ENCODE data around the gene LMO2. TPM values are rescaled to one million over a fixed set of nuclear protein-coding genes. Genes with fewer than 3 reads are reported as not detected.

Gene LMO2
- total and polyA plus RNA-seq, 2 donors (not counting 3 experiments of a cell fraction or from before 2014, with no cell fraction given), result 60.4 to 66.8 TPM

DNA sequence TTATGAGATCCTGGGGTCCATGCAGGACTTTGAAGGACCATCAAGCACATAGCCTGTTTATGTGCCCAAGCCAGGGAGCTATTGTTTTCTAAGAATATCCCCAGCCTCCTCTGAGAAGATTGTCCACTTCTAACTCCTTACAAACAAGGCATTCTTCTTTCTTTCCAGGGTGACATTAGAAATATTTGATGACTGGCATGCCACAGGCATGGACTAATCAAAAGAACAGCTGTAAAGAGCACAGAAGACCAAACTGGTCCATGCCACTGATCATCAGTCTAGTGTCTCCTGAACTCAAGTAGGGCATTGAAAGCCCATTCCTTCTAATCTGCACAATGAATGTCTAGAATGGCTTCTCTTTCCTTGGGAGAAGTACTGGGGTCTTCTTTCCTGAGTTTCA, 24.9 kb upstream of the LMO2 start:
- no peaks in the 10 kb centered on the region for H3K4me1 ChIP-seq (ENCODE audit: control insufficient read depth, extremely low read depth, insufficient read depth, low read length)
- ChIA-PET POLR2A (interaction anchor here (0.5 to 0.6 kb wide), 2 partner anchors 44 to 219 kb away, joined by 3 to 4 read pairs; no protein-coding TSS in a partner anchor), CTCF (interaction anchor here (1.4 to 3.1 kb wide), 3 partner anchors 10 to 17 kb away, joined by 3 to 12 read pairs (median 8); no protein-coding TSS in a partner anchor)
- no peaks in the 10 kb centered on the region for H3K9me1 ChIP-seq (replicated peaks; ENCODE audit: control insufficient read depth, extremely low read depth, insufficient read depth, low read length)
- TF ChIP-seq GATA2 (IDR thresholded peaks at IDR 0.05; ENCODE audit: insufficient read depth, insufficient read length, low read depth, low read length), result no peak
- TF ChIP-seq JUN (IDR thresholded peaks at IDR 0.05; ENCODE audit: borderline replicate concordance, insufficient read depth, insufficient read length, low read depth), result no peak
- TF ChIP-seq EZH2 (IDR thresholded peaks at IDR 0.05; ENCODE audit: borderline replicate concordance, low read depth, low read length, severe bottlenecking), result no peak
- TF ChIP-seq POLR2AphosphoS5 (IDR thresholded peaks at IDR 0.05; ENCODE audit: insufficient read depth, low read depth, low read length), result no peak
- TF ChIP-seq, protein P1, sequence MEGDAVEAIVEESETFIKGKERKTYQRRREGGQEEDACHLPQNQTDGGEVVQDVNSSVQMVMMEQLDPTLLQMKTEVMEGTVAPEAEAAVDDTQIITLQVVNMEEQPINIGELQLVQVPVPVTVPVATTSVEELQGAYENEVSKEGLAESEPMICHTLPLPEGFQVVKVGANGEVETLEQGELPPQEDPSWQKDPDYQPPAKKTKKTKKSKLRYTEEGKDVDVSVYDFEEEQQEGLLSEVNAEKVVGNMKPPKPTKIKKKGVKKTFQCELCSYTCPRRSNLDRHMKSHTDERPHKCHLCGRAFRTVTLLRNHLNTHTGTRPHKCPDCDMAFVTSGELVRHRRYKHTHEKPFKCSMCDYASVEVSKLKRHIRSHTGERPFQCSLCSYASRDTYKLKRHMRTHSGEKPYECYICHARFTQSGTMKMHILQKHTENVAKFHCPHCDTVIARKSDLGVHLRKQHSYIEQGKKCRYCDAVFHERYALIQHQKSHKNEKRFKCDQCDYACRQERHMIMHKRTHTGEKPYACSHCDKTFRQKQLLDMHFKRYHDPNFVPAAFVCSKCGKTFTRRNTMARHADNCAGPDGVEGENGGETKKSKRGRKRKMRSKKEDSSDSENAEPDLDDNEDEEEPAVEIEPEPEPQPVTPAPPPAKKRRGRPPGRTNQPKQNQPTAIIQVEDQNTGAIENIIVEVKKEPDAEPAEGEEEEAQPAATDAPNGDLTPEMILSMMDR (IDR thresholded peaks at IDR 0.05; ENCODE audit: extremely low read depth in 1 of 2, insufficient read depth in 1 of 2, low read depth in 1 of 2, low read length in 2 of 2), result no peak
- TF ChIP-seq POLR2A (IDR thresholded peaks at IDR 0.05; ENCODE audit: low read depth, low read length), result no peak
- no peak for TF ChIP-seq MYC (IDR thresholded peaks at IDR 0.05; ENCODE audit: low read depth, low read length)
- no peak for TF ChIP-seq FOS (IDR thresholded peaks at IDR 0.05; ENCODE audit: borderline replicate concordance, insufficient read depth, low read length)
- TF ChIP-seq, protein P2, sequence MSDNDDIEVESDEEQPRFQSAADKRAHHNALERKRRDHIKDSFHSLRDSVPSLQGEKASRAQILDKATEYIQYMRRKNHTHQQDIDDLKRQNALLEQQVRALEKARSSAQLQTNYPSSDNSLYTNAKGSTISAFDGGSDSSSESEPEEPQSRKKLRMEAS (IDR thresholded peaks at IDR 0.05; ENCODE audit: insufficient read depth, insufficient read length), result no peak
- no peak for DNase-seq (ENCODE audit: low read depth, low spot score)
- dilution Hi-C loops (cut with MboI; ENCODE audit: extremely low pct_ligation_motif_present, low sequenced_read_pairs), result no loop called here
- intact Hi-C loops (cut with micrococcal nuclease), result no loop called here
- no peak overlapping the region for H3K27ac ChIP-seq (ENCODE audit: insufficient read depth, low read depth, low read length)
- no TSS peak for BruUV-seq (replicated peaks)
- H3K27me3 ChIP-seq (ENCODE audit: control insufficient read depth in 2 of 2, insufficient read depth in 2 of 2, low read length in 2 of 2), result peaks cover 9% of the 10 kb centered on the region in 2 experiments
- H3K9ac ChIP-seq (replicated peaks; ENCODE audit: extremely low read depth, insufficient read depth, low read length), result no peak overlapping the region
- H4K20me1 ChIP-seq (replicated peaks; ENCODE audit: control insufficient read depth, extremely low read depth, insufficient read depth, low read length), result no peaks in the 10 kb centered on the region
- FAIRE-seq, result no peak
- H3K79me2 ChIP-seq (ENCODE audit: control insufficient read depth, insufficient read depth, low read length), result no peaks in the 10 kb centered on the region
- no peak overlapping the region for H2AFZ ChIP-seq (ENCODE audit: low read depth, low read length)
- no peaks in the 10 kb centered on the region for H3K9me3 ChIP-seq (replicated peaks; ENCODE audit: control insufficient read depth, insufficient read depth, low read length)
- H3K36me3 ChIP-seq (ENCODE audit: control insufficient read depth in 2 of 2, extremely low read depth in 1 of 2, insufficient read depth in 2 of 2, low read length in 2 of 2), result no peaks in the 10 kb centered on the region
- no peak overlapping the region for H3K4me2 ChIP-seq (ENCODE audit: insufficient read depth, low read length)
- H3K4me3 ChIP-seq (replicated peaks in 1 of 3; ENCODE audit: insufficient read depth in 1 of 3, low read depth in 1 of 3, low read length in 3 of 3), result no peak overlapping the region

All from endothelial cell of umbilical vein (primary cell).